Colon (tissue), 2 donors: ENCODE results near the gene AIG1.
"Not testable (repeated sequence)": the region's sequence is repeated elsewhere in the genome, so short reads cannot be mapped to it uniquely, and the experiment has no call there.

Source experiments
- FAIRE-seq: peaks from 2 replicates; lab custom pipeline; 2012; peaks lifted over from hg19 to GRCh38; lab: Jason Lieb, UNC
- donor health status: control.
- donor health status: control.

AIG1 gene

GRCh38 chr6:143060806-143061596, at the start of gene AIG1:
AIG1 (plus strand) TSS chr6:143060889; CDS start chr6:143060926, 37 bp downstream.
- no peak for FAIRE-seq

DNA sequence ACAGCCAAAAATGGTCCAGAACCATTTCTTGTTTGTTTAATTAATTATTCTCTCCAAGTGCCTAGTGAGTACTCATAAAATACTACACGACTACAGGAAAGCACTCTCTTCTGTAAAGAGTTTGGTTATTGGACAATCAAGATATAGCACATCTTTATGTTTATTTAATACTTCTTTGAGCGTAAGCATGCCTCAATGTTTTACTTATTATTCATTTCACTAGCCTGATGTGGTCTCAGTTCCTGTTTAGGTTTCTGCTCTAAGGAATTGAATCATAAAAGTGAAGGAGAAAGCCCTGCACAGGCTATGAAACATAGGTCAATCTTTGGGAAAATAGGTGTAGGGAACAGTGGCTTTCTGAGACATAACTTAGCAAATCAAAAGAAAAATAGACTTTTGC, 45.9 kb upstream of the AIG1 start:
- FAIRE-seq = no peak

DNA sequence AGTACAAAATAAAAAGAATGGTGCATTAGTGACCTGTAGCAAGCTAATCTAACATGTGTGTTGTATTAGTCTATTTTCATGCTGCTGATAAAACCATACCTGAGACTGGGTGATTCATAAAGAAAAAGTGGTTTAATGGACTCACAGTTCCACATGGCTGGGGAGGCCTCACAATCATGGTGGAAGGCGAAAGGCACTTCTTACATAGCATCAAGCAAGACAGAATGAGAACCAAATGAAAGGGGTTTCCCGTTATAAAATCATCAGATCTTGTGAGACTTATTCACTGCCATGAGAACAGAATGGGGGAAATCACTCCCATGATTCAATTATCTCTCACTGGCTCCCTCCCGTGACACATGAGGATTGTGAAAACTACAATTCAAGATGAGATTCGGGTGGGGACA, 45.4 kb upstream of the AIG1 start:
- FAIRE-seq = no peak

GRCh38 chr6:143018955-143019354, 41.7 kb upstream of the AIG1 start:
- FAIRE-seq = no peak

GRCh38 chr6:143020862-143021261, 39.8 kb upstream of the AIG1 start:
- not testable (repeated sequence) for FAIRE-seq

- FAIRE-seq = no peak
Measured at GRCh38 chr6:143021543-143021942, 39.1 kb upstream of the AIG1 start.

- FAIRE-seq = no peak
Measured at GRCh38 chr6:143022587-143022986, 38.1 kb upstream of the AIG1 start.

DNA sequence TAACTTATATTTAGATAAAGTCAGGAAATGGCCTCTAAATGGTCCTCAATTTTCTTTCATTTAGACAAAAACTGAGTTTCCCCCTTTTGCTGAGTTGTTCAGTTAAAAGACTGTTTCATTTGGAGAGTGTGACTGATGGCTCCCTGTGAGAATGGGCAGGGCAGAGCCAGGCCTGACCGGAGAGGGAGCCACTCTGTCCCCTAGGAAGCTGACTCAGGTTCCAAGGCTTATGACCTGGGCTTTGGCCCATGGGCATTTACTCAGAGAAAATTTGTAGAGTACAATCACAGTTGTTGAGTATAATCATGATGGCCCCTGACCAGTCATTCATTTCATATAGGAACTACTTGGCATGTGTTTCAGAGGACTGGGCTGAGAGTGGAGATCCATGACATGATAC, 37.0 kb upstream of the AIG1 start:
- FAIRE-seq = no peak

DNA sequence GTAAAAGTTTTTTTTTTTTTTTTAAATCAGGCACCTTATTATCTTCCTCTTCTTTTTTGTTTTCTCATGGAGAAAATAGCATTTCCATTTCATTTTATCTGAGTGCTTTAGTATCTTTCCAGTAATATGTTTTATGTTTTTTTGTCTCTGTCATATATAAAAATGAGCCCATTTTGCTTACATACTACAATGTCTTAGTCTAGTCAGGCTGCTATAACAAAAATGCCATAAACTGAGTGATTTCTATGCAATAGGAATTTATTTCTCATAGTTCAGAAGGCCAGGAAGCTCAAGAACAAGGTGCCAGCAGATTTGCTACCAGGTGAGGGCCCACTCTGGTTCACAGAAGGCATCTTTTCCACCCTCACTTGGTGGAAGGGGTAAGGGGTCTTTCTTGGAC, 35.7 kb upstream of the AIG1 start:
- no peak for FAIRE-seq

DNA sequence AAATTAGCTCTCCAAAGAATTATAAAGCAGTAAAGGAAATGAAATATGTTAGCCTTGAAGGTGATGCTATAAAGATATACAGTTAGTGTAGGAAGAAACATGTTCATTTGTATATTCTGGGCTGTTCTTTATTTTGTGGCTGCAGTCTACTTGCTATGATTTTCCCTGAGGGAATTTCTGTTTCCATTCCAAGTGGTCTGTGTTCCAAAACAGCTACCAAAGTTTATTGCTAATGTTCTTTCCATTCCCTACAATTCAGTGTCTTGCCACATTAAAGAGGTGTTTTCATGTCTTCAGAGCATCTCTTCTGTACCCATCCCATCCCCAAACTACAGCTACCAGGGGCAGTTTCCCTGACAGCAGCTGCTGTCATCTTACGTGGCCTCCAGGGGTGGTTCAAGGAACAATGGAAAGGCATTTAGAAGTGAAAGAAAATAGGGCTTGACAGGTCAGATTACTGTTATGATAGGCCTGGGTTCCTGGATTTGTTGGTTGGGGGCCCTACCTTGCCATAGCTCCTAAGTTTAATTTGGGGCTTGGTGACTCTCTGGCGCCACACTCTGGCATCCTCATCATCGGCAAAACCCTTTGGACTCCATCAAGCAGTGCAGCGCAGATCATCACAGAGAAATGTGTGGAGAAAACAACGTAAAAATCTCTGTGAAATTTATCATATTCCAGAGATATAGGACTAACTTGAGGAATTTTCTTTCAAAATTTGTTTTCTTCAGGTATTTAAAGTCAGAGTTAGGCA, 33.8 kb upstream of the AIG1 start:
- no peak for FAIRE-seq

- FAIRE-seq = no peak
Measured at GRCh38 chr6:143034689-143035334, 25.9 kb upstream of the AIG1 start.

DNA sequence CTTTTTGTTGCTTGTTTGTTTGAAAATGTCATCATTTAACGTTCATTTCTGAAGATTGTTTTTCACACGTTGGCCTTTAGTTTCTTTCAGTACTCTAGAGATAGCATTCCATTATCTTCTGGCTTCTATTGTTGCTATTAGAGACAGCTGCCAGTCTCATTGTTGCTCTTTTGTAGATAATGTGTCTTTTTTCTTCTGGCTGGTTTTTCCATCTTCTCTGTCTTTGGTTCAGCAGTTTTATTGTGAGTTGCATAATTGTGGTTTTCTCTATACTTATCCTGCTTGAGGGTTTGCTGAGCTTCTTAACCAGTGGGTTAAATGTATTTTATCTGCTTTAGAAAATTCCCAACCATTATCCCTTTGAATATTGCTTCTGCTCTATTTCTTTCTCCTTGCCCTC, 23.2 kb upstream of the AIG1 start:
- no peak for FAIRE-seq

GRCh38 chr6:143038833-143039232, 21.9 kb upstream of the AIG1 start:
- FAIRE-seq = no peak

- FAIRE-seq = no peak
Measured at GRCh38 chr6:143039548-143039947, 21.1 kb upstream of the AIG1 start.

DNA sequence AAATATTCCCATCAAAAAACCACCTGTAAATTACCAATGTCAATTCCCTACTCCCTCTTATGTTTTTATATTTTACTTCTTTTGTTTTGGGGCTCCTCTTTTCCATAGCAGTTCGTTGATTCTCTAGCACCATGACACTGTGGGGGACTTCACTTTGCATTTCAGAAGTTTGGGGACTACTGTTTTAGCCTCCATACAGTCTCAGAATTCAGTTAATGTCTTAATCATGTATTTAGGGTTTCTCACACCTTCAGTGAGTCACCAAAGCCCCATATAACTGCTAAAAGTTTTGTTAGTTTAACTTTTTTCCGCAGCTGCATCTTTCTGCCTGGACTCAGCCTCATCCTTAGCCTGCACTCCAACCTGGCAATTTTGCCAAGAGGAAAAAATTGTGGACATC, 20.7 kb upstream of the AIG1 start:
- FAIRE-seq = no peak

DNA sequence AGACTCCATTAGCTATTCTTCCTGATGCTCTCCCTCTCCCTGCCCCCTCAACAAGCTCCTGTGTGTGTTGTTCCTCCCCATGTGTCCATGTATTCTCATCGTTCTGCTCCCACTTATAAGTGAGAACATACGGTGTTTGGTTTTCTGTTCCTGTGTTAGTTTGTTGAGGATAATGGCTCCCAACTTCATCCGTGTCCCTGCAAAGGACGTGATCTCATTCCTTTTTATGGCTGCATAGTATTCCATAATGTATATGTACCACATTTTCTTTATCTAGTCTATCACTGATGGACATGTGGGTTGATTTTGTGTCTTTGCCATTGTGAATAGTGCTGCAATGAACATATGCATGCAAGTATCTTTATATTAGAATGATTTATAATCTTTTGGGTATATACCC, 16.3 kb upstream of the AIG1 start:
- not testable (repeated sequence) for FAIRE-seq

DNA sequence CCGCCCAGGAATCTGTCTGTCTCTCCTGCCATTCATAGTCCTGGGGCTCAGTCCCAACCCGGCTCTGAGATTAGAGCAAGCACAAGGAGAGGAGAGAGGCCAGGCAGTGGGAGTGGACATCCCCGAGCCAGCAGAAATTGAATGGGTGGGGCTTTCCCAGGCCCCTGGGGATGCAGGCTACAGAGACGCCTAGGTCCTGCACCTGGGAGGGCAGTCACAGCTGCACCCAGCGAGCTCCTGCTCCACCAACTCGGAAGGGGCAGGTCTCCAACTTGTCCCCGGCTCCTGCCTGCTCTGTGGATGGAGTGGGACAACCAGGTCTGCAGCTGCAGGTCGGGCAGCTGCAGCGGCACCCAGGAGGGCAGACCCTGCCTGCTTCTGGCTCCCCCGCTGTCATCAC, 11.1 kb upstream of the AIG1 start:
- FAIRE-seq = no peak

DNA sequence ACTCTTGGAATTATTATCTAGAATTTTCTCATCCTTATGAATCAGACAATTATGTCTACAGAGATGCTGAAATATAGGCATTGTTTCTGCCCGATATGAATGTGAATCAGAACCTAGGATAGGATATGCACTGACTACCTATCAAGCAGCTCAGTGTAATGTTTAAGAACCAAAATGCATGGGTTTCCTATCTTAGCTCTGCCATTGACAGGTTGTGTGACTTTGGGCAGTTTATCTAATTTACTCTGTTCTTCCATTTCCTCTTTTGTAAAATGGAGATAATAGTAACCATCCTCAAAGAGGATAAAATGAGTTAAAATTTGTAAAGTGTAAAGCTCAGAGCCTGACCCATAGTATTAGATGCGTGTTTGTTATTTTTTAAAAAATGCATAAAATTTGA, 10.2 kb upstream of the AIG1 start:
- FAIRE-seq = no peak

DNA sequence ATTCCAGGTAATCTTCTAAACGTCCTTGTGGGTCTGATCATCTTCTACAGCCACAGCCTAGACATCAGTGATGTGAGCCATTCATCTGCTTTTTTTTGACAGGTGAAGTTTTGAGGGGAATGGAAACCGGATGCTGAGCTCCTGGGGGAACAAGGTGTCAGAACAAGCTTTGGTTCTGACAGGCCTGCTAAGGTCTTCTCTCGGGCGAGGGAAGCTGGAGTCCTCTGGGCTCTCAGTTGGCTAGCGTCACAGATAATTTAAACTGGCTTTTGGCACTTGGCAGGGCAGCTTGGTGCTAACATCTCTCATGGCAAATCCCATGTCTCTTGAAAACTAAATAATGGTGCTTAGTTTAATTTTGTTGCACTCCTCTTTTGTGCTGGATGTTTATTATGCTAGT, 8.4 kb upstream of the AIG1 start:
- no peak for FAIRE-seq

DNA sequence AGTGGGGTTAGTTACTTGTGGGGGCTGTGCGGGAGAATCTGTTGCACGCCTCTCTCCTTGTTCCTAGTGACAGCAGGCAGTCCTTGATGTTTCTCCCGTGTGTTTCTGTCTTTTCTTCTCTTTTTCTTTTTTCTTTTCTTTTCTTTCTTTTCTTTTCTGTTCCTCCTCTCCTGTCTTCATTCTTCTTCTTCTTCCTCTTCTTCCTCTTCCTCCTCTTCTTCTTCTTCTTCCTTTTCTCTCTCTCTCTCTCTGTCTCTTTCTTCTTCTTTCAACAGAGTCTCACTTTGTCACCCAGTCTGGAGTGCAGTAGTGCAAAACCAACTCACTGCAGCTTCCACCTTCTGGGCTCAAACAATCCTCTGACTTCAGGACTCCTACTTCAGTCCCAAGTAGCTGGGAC, 6.8 kb upstream of the AIG1 start:
- FAIRE-seq = no peak

- no peak for FAIRE-seq
Measured at GRCh38 chr6:143054329-143054728, 6.4 kb upstream of the AIG1 start.

- no peak for FAIRE-seq
Measured at GRCh38 chr6:143055213-143055612, 5.5 kb upstream of the AIG1 start.

DNA sequence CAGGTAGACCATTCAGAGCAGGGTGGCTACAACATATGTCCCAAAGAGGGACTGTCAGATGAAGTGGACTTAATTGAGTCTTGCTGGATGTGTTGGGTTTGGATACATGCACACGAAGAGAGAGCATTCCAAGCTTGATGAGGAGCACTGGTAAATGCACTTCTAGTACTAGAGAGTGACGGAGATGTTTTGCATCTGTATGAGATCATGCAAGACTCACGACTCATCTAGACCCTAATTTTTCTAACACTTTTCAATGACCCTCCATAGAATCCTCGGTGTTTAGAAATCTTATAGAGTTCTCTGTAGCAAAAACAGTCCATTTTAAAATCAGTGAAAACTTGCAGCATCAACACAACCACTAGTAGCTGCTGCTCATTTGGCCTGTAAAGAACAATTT, 4.8 kb upstream of the AIG1 start:
- FAIRE-seq = no peak
